Fibroblast of lung (primary cell): ENCODE results near the gene LRRC36.

ENCODE experiments used
- CTCF ChIP-seq, 2 donors: IDR thresholded peaks in 1 of 2; conservative IDR thresholded peaks in 1 of 2; 1 replicate in 1 of 2; 2 replicates in 1 of 2; pipeline ENCODE4 v1.5.1; 2011 to 2012; ENCODE audit warnings: low read length in 2 of 2, control low read depth in 1 of 2, inconsistent platforms in 1 of 2, low read depth in 1 of 2, mild to moderate bottlenecking in 1 of 2
- EZH2 ChIP-seq: IDR thresholded peaks from 2 replicates; pipeline ENCODE4 v1.5.1; 2012; ENCODE audit warnings: low read length, control low read depth, mild to moderate bottlenecking; ENCODE audit errors: missing control alignments

GRCh38 chr16:67302970-67303369, 23.6 kb upstream of the LRRC36 start:
- TF ChIP-seq CTCF (conservative IDR thresholded peaks at IDR 0.05 in 1 of 2, IDR thresholded peaks at IDR 0.05 in 1 of 2; ENCODE audit: low read depth in 1 of 2, low read length in 2 of 2): no peak
- no peak for TF ChIP-seq EZH2
